Tongue (tissue), 2 donors: ENCODE data around the gene METTL17. TPM values are rescaled to one million over a fixed set of nuclear protein-coding genes. Genes with fewer than 3 reads are reported as not detected.
"Not testable (repeated sequence)": the region's sequence is repeated elsewhere in the genome, so short reads cannot be mapped to it uniquely, and the experiment has no call there.

Experiments
- DNase-seq: peaks from one replicate; pipeline ENCODE4 v3.0.0-alpha.2; 2015
- total RNA-seq: library from RNA; depleted of rRNA; stranded (reverse); fragments of >200 nt; gene quantifications from one replicate; pipeline ENCODE4 v1.2.3, GENCODE V29; 2014

The METTL17 gene
- total RNA-seq, 1 donor from 2014 or later = 57.3 TPM

DNA sequence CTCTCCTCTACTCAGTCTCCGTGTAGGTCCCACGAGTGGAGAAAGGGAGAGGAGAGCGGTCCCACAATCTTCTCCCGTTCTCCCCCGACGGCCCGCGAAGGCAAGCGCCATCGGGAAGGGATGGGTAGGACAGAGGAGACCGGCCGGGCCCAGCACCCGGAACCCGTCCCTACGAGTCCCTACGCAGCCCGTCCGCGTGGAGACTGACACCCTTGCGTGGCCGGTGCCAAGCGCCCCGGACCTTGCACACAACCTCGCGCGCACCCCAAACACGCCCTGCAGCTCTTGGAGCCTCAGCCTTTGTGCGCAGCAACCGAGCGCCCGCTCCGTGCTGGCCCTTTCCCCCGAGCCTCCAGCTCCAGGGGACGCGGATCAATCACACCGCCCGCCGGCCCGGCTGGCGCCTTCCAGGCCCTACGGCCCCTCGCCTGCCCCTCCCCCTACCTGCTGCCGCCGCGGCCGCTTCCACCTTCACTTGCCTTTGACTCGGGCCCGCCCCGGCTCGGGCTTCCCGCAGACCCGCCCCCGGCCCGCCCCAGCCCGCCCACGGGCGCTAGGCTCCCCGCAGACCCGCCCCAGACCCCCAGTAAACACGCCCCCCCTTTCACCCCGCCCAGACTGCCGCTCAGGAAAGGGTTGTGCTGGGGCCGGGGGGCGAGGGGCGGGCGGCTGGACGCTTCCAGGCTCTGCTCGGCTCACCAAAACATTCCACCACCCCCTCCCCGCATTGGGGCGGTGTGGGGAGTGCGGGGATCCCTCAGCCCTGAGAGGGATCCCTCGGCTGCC, 35.0 kb downstream of the METTL17 start, which contains the start of gene NDRG2:
TSS of gene NDRG2 (minus strand) at position 477 of the 786 bp plus-strand sequence. CDS start 1,746 bp downstream, outside the sequence.
- peak; percentile 91 for DNase-seq

DNA sequence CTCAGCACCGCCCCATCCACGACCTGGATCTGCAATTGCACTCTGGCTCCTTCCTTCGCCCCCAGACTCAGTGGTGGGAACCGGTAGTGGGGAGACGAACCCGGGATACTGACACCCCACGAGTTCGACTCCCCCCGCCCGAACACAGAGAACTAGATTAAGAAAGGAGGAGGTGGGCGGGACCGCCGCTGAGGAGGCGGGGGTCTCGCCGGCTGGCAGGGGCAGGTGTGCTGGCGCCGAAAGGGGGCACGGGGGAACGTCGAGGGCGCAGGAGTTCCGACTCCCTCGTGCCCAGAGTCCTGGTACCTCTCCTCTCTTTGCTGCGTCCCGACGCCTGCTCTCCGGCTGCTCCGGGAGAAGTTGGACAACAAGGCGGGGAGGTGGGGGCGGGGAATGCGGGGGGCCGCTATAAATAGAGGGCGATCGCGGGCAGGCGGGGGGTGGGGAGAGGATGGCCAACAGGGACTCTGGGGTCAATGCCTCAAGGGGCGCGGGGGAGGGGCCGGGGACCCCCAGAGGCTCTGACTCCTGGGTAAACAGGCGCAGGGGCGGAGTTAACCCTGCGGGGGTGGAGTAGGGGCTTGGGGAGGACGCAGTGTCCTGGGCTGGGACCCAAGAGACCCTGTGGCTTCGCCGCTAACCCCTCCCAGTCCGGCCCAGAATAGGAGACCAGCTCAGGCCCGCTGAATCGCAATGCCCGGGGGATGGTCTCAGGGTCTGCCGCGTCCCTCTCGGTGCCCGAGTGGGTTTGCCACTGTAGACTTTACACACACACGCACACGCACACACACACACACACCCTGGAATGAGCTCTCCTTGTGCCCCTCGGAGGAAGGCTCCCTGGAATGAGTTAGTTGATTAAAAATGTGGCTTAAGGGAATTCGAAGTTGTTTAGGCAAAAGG, 35.8 kb downstream of the METTL17 start:
- DNase-seq = peak; percentile 76

DNA sequence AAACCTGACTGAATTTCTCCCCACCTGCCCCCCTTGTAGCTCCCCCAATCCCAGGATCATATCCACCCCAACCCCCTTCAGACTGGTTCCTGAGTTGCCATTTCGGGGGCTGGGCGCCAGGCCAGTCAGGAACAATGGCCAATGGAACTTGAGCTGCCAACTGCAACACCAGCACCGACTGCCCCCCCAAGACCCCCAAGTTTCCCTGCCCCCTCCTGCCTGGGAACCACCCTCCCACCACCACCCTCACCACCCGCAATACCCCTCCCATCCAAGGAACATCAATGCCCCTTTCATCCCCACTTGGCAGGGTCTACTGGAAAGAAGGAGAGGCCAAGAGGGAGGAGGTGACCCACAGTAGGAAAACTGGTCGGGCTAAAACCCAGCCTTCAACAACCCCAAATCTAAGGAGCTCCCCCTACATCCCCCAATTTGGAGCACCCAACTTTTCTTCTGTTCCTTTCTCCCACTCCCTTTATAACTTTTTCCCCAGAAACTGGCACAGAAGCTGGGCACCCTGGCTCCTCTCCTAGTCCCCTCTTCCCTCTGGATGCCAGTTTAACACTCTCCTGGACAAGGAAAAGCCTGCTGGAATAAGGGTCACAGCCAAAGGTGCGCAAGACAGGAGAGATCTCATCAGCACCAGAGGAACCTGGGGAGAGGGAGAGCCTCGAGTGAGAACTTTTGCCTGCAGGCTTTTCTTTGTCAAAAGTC, 36.7 kb downstream of the METTL17 start:
- peak; percentile 78 for DNase-seq

DNA sequence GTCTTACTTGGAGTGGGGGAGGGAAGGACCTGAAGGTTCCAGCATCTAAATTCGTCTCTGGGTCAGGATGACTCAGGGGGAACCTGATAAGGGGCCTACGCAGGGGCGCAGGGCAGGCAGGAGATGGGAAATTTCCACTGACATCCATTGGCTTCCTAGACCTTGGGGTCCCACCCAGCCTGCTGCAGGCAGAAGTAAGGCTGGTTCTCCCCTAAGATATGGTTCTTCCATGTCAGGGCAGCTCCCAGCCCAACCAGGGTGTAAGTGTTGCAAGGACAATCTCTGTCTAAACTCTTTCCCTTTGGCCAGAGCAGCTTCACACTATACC, 37.2 kb downstream of the METTL17 start:
- DNase-seq = no peak

- DNase-seq = no peak
Measured at GRCh38 chr14:21029917-21030316, 40.1 kb downstream of the METTL17 start, which contains the start of gene TPPP2. TSS of gene TPPP2 (plus strand) at chr14:21030217. CDS start at chr14:21030582, 365 bp downstream.

DNA sequence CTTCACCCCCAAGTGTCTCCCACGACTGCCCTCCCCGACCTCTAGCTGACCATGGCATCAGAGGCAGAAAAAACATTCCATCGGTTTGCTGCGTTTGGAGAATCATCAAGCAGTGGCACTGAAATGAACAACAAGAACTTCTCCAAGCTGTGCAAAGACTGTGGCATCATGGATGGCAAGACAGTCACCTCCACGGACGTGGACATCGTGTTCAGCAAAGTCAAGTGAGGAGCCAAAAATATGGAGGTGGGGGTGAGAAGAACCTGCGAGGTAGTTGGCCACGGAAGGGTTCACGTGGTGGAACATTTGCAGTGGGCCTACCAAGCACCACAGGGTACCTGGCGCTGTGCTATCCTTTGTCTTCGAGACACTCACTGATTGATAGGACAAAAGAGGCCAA, 40.8 kb downstream of the METTL17 start:
- DNase-seq = no peak

DNA sequence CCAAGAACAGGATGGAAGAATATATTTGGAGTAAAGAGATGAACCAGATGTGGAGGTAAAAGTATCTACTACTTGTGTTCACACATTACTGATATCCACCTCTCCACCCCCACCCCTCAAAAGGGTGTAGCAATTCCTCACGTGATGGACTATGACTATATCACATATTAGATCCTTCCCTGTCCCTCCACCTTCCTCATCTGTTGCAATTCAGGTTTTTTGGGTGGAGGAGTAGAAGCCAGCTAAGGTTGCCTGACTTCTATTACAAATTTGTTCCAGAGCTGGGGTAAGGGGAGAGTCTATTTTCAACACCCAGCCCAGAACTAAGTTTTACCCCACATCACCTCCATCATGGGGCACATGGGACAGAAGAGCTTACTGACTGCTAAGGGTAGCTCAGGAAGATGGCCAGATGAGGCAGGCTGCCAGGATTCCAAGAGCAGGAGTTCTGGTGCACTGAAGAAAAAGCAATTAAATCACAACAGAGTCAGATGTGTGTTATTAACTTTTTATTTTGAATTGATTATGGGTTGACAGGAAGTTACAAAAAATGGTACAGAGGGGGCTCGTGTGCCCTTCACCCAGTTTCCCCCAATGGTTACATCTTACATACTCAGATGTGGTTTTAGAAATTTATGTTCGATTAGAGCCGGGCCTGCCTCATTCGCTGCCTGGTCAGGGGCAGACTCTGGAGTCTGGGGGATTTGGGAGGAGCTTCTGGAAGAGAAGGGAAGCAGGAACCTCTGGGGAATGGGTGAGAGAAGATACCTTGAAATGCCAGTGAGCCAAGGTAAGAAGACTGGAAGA, 42.7 kb downstream of the METTL17 start:
- no peak for DNase-seq

GRCh38 chr14:21033133-21033698, 43.4 kb downstream of the METTL17 start:
- no peak for DNase-seq

DNA sequence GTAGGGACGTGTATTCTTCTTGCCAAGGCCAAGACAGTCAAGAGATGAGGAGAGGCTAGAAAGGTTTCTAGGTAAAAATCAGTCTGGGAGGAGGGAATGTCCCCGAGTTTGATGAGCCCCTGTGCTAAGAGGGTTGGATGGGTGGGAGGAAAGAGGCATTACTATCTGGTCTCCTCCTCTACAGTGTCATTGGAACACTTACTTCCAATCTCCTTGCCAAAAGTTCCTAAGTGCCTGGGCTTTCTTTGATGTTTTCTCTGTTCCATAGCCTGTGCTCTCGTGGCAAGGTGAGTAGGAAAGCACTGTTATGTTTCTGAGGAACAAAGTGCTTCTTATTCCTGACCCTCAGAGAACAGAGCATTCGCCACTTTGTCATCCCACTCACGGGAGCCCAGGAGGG, 44.9 kb downstream of the METTL17 start, which contains the start of gene RNASE13:
TSS of gene RNASE13 (minus strand) at position 101 of the 400 bp plus-strand sequence. CDS start 519 bp downstream, outside the sequence.
- DNase-seq = no peak

- DNase-seq = no peak
Measured at GRCh38 chr14:21036751-21037150, 47.0 kb downstream of the METTL17 start.

DNA sequence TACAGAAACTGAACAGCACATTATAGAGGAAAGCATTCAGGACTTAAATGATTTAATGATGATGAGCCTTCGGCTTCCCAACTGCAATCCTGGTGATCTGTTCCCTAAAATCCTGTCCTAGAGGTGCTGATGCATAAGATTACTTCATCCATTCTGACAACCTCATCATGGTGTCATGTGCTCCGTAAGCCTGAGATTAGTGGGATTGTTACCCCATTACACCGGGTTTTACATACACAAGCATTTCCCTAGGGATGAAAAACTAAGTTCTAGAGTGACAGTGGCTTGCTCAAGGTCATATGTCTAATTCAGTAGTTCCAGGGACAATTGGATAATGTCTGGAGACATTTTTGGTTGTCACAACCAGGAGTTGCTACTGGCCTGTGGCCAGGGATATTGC, 47.4 kb downstream of the METTL17 start:
- no peak for DNase-seq

- peak; percentile 97 for DNase-seq
Measured at GRCh38 chr14:21038441-21039422, 49.0 kb downstream of the METTL17 start.

- peak; percentile 94 for DNase-seq
Measured at GRCh38 chr14:21039585-21040369, 50.0 kb downstream of the METTL17 start.

DNA sequence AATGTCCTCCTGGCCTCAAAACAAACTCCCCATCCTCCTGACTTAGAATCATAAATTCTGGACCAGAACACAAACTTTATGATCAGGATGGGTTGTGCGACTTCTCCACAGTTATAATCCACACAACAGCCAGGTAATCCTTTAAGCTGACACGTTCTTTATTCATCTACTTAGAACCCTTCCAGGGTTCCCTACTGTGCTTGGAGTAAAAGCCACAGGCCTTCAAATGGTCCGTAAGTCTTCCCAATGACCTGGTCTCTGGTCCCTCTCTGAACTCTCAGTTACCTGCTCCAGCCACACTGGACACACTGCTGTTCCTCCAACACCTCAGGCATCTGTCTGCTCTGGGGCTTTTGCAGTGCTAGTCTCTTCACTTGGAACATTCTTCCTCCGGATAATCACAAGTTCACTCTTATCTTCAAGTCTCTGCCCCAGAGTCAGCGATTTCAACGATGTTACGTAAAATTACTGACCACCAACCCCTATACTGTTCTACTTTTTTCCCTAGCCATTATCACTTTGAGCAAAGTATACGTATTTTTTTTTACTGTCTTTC, 50.7 kb downstream of the METTL17 start:
- no peak for DNase-seq

DNA sequence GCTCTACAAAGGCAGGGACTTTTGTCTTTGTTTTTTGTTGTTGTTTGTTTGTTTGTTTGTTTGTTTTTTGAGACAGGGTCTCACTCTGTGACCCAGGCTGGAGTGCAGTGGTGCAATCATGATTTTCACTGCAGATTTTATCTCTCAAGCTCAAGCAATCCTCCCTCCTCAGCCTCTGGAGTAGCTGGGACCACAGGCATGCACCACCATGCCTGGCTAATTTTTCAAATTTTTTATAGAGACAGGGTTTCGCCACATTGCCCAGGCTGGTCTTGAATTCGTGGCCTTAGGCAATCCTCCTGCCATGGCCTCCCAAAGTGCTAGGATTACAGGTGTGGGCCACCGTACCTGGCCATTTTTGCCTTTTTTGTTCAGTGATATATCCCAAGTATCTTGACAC, 51.2 kb downstream of the METTL17 start:
- DNase-seq = not testable (repeated sequence)

- DNase-seq = no peak
Measured at GRCh38 chr14:21041676-21042433, 52.1 kb downstream of the METTL17 start, which contains the start of gene RNASE7. TSS of gene RNASE7 (plus strand) at chr14:21042362. CDS start at chr14:21042993, 631 bp downstream.

GRCh38 chr14:21042918-21043317, 53.1 kb downstream of the METTL17 start:
- DNase-seq = no peak
